Stimulated activated CD4-positive, alpha-beta T cell treated with anti-CD3 and anti-CD28 coated beads, Interleukin-4, amount 100 ng/mL, for 24 hours (primary cell): ENCODE measurements around the gene PPP1CC.

ENCODE experiments used
- DNase-seq: peaks from one replicate; pipeline ENCODE4 v3.0.0-alpha.2; 2020

The PPP1CC gene

DNA sequence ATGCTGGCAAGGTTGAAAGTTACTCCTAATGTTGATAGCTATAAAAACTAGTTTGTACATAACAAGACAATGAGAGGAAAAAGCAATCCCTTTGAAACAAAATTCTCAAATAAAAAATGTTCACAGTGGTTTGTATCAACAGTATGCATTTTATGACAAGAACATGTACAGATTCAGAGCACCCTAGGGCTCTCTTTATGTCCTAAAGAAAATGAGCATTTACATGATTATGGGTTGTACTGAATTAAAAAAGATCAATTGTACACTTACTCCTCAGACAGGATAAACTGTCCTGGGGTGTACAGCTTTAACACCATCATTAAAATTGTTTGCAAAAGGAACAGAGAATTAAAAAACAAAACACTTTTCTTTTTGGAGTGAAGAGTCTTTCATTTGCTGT, 22.2 kb downstream of the PPP1CC start:
- DNase-seq: no peak

GRCh38 chr12:110718222-110718908, 24.3 kb downstream of the PPP1CC start:
- DNase-seq: no peak

GRCh38 chr12:110717037-110717436, 25.7 kb downstream of the PPP1CC start:
- DNase-seq: peak; percentile 26

GRCh38 chr12:110708917-110709316, 33.8 kb downstream of the PPP1CC start:
- DNase-seq: no peak

GRCh38 chr12:110705309-110705708, 37.4 kb downstream of the PPP1CC start:
- no peak for DNase-seq

DNA sequence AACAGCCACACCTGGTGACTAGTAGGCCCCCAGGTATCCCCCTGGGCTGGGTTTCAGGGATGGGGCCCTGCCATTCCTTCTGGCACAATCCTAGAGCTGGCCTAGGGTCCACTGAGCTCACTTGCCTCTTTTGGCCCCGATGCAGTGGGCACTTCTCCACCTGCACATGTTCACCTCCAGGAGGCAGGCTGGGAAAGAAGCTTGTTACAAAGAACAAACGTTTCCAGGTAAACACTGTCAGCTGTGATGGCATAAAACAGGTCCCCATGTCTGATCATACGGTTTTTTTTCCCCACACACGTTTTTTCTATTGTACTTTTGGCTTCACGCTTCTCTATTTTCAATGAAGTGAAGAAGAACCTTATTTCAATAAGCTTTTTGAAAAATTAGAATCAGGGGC, 37.9 kb downstream of the PPP1CC start:
- DNase-seq: no peak

- DNase-seq: no peak
These were observed 38.5 kb downstream of the PPP1CC start for GRCh38 chr12:110704231-110704630.

- DNase-seq: no peak
These were observed 40.6 kb downstream of the PPP1CC start for GRCh38 chr12:110702081-110702480.

- no peak for DNase-seq
These were observed 42.9 kb downstream of the PPP1CC start for GRCh38 chr12:110699591-110700445.

- DNase-seq: peak; percentile 81
These were observed 44.4 kb downstream of the PPP1CC start for GRCh38 chr12:110698171-110698902.

DNA sequence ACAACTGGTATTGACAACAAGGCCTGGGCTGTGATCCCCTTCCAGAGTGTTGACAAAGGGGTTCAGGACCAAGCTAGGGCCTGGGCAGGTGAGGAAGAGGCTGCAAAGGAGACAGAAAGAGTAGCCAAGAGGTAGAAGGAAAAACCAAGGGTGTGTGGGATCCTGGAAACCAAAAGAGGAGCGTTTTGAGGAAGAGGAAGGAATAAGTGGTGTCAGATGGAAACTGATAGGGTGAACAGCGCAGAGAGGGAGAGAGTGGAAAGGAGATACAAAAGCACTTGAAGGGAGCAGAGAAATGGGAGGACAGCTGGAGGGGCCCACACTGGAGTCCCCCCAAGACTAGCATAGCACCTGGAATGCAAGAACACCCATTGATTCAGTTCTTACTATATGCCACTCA, 45.5 kb downstream of the PPP1CC start:
- no peak for DNase-seq

DNA sequence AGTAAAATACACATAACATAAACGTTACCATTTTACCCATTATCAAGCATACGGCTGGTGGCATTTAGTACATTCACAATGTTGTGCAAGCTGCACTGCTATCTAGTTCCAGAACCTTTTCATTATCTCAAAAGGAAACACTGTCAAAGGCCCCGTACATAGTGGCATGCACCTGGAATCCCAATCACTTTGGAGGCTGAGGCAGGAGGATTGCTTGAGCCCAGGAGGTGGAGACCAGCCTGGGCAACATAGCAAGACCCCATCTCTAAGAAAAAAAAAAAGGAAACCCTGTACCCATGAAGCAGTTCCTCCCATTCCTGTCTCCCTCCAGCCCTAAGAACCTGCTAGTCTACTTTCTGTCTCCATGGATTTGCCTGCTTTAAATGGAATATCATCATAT, 46.4 kb downstream of the PPP1CC start:
- no peak for DNase-seq

DNA sequence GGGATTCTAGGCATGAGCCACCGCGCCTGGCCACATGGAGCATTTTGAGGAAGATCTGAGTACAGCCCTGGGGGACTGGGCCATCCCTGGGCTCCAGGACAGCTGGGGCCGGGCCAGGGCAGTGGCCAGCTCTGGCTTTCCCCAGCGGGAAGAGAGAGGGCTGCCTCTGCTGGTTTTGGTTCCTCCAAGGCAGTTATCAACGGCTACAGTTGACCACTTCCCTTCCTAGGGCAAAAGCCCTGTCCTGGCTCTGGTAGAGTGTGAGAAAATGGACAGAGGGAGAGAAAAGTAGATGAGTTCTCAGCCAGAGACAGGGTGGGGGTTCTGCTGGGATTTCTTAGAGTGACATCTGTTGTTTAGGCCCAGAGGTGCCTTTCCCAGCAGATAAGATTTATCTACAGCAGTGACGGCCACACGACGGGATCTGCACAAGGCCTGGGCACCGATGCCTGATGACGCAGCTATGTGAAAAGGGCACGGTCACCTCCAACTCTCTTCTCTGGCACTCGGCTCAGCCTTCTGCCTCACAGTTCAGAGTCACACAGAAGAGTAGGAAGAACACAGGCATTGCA, 48.3 kb downstream of the PPP1CC start:
- no peak for DNase-seq

DNA sequence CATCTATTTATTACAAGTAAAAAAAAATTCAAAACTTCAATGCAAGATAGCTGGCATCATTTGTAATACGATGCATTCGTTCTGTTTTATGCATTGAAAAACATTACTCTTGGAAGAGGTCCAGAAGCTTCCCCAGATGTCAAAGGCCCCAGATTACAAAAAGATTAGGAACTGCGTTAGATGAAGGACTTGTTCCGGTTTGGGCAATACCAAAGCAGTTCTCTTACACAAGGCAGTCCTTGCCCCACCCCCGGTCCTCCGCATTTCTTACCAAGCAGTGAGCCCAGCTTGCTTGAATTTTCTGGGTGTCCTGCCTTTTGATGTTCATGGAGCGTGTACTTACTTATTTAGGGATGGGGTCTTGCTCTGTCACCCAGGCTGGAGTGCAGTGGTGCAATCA, 49.0 kb downstream of the PPP1CC start:
- DNase-seq: no peak

DNA sequence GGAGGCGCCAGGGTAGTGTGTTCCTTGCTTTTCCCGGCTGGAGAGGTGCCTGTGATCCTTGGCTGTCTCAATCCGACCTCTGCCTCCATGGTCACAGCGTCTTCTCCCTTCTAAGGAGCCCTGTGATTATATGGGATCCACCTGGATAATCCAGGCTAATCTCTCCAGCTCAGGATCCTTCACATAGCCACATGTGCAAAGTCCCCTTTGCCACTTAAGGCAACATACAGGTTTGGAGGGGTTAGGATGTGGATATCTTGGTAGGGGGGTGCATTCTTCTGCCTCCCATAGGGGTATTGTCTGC, 52.6 kb downstream of the PPP1CC start:
- DNase-seq: no peak

GRCh38 chr12:110689281-110690126, 53.2 kb downstream of the PPP1CC start:
- DNase-seq: peak; percentile 36

- DNase-seq: peak; percentile 14
These were observed 54.0 kb downstream of the PPP1CC start, which contains the start of gene HVCN1 for GRCh38 chr12:110688446-110689280. TSS of gene HVCN1 (minus strand) at chr12:110689115. CDS start at chr12:110683245, 5,870 bp downstream.

DNA sequence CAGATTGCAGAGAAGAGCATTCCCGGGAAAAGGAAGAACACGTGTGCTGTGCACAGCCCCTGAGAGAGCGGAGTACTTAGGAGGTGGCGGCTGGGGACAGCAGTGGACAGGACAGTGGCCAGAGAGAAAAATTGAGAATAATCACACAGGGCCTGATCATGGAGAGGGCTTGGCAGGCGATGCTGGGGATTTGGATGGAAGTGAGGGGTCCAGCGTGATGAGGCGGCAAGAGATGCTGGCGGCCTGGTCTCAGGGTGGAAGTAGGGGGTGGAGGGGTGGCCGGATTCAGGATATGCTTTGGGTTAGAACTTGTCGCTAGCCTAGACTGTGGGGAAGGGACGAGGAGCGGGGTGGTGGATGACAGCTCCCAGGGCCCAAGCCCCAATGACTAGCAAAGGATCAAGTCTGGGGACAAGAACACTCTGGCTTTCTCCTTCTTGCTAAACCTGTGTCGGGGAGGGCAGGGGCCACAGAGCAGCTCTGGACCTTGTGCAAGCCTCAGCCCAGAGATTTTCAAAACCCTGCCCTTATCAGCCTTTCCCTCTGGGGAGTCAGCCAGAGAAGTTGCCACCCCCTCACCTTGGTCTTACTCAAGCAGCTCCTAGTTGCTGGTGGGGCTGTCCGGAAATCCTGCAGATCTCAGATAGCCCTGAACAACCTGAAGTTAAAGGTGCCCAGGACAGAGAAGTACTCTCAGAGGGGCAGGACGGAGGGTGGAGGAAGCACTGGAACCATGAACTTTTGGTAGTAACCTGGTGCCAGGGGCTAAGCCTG, 55.1 kb downstream of the PPP1CC start:
- DNase-seq: no peak

DNA sequence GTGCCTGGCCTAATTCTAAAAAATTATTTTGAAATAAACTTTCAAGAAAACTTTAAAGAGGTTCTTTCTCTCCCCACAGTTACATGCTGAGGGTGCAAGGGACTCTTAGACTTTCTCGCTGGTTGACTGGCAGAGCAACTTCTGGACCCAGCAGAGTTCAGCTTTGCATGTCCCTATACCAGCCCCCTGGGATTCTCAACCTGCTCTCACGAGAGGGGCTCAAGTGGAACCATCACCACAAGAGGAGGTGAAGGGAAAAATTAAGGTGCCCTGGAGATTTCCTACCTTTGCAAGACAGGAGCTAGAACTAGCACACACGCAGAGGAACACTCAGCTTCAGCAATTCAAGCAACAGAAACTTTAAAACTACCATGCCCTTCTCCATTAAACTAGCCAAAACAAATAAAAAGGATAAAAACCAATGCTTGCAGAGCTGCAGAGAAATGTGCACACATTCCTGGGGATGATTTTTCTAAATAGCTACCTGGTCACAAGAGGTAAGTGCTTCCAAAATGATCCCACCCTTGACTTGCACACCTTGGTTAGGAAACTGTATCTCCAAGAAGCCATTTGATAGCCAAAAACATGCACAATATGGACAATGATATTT, 56.3 kb downstream of the PPP1CC start:
- no peak for DNase-seq

- no peak for DNase-seq
These were observed 58.3 kb downstream of the PPP1CC start for GRCh38 chr12:110684312-110684836.
